Superior temporal gyrus (tissue), 1 donor: ENCODE measurements around the gene CEP97.
"Not testable (repeated sequence)": the region's sequence is repeated elsewhere in the genome, so short reads cannot be mapped to it uniquely, and the experiment has no call there.

ENCODE experiments used
- DNase-seq: peaks from one replicate; pipeline ENCODE4 v3.0.0-alpha.2; 2016; ENCODE audit errors: extremely low spot score

CEP97 gene, protein sequence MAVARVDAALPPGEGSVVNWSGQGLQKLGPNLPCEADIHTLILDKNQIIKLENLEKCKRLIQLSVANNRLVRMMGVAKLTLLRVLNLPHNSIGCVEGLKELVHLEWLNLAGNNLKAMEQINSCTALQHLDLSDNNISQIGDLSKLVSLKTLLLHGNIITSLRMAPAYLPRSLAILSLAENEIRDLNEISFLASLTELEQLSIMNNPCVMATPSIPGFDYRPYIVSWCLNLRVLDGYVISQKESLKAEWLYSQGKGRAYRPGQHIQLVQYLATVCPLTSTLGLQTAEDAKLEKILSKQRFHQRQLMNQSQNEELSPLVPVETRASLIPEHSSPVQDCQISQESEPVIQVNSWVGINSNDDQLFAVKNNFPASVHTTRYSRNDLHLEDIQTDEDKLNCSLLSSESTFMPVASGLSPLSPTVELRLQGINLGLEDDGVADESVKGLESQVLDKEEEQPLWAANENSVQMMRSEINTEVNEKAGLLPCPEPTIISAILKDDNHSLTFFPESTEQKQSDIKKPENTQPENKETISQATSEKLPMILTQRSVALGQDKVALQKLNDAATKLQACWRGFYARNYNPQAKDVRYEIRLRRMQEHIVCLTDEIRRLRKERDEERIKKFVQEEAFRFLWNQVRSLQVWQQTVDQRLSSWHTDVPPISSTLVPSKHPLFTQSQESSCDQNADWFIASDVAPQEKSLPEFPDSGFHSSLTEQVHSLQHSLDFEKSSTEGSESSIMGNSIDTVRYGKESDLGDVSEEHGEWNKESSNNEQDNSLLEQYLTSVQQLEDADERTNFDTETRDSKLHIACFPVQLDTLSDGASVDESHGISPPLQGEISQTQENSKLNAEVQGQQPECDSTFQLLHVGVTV

DNA sequence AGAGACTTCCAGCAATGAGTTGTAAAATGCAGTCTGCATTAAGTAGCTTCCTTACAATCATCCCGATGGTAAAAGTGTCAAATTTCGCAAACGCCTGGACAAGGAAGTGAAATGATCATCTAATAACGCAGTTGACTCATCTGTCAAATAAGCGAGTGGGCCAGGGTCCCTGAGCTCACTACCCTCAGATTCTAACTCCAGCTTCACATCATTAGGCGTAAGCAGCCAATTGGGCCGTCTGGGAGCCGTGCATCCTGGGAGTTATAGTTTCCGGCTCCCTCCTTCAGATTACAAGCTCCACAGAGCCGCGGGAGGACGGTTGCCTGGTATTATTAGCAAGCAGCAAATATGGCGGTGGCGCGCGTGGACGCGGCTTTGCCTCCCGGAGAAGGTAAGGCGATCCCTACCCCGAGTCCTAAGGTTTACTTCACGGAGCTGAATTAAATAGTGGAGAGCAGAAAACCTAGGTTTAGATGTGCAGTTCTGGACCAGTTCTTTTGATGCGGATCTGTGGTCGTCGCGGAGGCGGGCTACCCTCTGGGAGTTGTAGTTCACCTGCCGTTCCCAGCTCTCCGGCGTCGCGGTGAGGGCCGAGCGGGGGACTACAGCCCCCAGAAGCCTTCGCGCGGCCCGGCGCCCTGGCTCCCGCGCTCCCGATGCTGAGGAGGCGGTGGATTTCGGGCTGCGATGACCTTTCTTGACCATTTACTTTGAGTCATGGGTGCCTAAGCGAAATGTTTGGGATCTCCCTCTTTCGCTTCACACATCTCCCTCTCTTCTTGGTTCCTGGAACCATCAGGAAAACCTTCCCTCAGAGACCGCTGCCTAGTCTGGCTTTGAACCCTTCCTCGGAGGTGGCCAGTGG is at the start of gene CEP97:
TSS of gene CEP97 (plus strand) at position 286 of the 865 bp plus-strand sequence. CDS start at position 349, 63 bp downstream.
- DNase-seq, result peak; percentile 98

DNA sequence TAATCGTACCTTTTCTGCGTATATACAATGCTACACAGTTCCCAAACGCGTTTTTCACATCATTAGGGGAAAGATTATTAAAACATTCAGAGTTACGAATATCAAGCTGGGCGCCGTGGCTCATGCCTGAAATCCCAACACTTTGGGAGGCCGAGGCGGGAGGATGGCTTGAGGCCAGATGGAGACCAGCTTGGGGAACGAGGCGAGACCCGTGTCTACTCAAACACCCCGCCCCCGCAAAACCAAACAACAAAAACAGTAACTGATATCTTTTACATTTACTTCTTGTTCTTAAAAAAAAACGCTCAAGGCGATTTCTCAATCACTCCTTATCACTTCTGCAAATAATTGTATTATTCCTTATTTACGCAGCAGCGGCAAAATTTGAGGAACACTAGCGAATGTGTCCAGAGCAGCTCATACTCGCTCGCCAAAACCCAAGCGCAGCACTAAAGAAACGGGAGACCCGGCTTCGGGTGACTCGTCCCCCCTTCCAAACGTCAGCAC is 48.7 kb upstream of the CEP97 start:
- no peak for DNase-seq

DNA sequence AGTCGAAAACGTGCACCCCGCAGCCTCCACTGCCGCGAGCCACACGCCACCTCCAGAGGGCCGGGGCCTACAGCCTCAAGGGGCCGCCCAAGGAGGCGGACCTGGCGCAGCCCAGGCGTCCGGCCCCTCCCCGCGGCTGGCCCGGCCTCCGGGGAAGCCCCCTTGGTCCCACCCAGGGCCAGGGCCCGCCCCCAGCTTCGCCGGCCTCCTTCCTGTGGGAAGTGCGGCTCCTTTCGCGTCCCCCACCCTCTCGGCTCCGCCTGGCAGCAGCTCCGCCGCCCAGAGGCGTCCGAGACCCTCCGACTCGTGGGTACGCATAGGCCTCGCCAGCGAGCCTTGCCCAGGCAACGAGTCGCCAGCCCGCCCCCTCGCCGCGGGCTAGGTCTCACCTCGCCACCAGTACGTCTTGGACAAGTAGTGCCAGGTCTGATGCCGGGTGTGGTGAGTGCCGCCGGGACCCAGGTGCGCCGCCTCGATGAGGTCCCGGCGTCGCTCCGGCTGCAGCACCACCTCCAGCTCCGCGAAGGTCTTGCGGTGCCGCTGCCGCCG is 48.1 kb upstream of the CEP97 start:
- DNase-seq, result peak; percentile 78

DNA sequence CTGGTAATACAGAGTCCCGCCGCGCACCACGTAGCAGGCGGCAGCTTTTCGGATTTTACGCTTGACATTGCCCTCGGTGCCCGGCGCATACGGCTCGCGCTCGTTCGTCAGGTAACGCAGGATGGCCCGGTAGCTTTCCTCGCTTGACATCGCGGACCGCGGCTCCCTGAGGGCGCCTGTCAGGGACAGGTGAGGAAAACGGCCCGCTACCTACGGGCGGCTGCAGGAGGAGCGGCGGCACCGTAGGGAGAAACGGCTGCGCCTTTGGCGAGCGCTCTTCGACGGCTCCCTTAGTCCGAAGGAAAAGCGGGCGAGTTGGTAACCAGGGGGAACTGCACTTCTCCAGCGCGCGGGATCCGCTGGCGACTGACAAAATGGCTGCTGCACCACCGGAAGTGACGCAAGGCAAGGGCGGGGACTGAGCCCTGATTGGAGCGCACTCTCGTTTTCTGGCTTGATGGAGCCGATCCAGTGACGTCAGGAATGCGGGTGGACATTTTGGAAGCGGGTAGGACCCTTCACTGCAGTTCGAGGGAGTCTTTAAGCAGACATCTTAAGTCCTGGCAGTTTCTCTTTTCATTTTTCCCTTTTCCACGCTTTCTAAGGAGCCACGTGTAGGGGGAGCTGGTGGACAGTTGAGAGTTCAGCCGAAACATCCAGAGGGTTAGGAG is 47.5 kb upstream of the CEP97 start, which contains the start of gene ZBTB11:
TSS of gene ZBTB11 (minus strand) at position 368 of the 671 bp plus-strand sequence. CDS start at position 150, 218 bp downstream.
- DNase-seq, result peak; percentile 100

DNA sequence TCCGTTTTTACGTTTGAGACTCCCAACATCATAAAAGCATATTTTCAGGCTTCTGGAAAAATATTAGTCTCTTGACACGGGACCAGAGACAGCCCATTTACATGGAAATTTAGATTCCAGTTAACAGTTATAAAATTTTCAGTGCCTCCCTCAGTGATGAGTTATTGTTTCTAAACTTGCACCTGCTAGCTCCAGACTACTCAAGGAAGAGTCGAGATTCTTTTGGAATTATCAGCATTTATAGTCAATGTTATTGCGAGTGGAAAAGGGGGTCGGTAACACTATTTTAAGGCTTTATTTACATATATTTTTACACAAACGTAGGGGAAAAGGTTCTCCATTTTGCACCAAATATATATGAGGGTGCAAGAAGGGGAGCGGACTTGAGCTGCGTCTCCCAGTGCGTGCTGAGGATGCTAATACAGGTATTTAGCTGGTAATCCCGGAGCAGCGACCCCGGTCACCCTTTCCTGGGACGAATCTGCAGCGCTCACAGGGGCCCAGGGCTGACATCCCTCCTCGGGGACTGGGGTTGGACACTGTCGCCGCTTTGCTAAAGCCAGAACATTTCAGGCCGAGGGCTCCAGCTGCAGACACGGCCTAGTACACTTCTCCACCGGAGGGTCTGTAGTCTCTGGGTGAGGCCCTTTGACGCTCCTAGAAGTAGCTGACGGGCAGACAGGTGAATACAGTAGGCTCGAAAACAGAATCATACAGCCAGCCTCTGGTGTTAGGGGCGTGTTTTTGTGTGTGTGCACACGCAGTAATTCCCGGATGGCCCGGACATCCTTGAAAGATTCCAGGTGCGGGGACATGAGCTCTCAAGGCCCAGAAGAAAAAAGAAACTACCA is 46.8 kb upstream of the CEP97 start:
- no peak for DNase-seq

DNA sequence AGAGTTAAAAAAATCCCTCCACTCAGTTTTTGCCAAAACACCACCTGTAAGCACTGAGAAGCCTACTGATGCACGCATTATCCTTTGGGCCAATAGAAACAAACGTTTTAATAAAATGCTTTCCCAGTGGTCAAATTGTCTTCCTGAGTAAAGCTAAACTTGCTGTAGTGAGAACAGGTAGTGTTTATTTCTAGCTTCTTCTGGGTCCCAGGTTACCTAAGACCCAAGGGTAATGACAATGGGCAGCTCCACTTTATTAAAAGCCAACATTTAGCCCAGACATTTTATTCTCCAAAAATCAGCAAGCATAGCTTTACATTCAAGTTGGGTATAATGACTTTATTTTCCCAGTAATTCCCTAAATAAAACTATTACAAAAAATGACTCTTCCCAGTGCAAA is 45.6 kb upstream of the CEP97 start:
- not testable (repeated sequence) for DNase-seq

DNA sequence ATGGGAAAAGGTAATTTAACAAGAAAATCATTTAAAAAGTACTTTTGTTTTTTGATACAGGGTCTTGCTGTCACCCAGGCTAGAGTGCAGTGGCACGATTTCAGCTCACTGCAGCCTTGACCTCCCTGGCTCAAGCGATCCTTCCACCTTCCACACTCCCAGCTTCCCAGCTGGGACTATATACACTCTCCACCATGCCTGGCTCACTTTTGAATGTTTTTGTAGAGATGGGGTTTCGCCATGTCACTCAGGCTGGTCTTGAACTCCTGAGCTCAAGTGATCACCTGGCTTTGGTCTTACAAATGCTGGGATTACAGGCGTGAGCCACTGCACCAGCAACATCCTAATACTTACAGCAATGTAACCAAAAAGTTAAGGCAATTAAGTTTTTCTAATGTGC is 43.9 kb upstream of the CEP97 start:
- no peak for DNase-seq

DNA sequence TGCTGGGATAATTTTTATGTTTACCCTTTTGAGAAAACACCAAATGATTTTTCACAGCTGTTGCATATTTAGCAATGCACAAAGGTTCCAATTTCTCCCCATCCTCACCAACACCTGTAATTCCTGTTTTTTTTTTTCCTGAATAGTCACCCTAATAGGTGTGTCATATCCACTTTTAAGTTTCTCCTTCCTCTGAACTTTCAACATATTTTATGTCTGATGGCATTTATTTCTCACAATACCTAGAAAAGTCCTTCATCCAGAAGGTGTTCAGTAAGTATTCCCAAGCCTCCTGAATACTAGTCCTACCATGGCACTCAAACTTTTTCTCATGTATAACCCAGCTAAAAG is 39.4 kb upstream of the CEP97 start:
- DNase-seq, result no peak

DNA sequence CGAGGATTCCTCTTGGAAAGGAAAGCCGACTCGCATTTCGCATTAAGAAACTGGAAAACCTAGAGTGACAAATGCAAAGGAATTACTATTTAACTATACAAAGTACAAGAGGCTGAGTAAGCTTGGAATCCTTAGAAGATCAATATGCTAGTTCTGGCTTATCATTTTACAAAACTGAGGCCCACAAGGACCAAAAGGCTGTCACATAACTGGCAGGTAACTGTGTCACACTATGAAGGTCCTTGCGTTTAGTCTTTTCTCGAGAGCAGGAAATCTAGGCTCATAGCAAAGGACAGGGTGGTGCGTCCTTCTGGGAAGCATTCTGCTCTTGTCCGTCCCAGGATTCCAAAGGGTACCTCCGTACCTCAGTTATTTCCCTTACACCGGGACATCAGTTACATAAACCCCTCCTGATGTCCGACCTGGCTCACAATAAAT is 38.5 kb upstream of the CEP97 start:
- no peak for DNase-seq

DNA sequence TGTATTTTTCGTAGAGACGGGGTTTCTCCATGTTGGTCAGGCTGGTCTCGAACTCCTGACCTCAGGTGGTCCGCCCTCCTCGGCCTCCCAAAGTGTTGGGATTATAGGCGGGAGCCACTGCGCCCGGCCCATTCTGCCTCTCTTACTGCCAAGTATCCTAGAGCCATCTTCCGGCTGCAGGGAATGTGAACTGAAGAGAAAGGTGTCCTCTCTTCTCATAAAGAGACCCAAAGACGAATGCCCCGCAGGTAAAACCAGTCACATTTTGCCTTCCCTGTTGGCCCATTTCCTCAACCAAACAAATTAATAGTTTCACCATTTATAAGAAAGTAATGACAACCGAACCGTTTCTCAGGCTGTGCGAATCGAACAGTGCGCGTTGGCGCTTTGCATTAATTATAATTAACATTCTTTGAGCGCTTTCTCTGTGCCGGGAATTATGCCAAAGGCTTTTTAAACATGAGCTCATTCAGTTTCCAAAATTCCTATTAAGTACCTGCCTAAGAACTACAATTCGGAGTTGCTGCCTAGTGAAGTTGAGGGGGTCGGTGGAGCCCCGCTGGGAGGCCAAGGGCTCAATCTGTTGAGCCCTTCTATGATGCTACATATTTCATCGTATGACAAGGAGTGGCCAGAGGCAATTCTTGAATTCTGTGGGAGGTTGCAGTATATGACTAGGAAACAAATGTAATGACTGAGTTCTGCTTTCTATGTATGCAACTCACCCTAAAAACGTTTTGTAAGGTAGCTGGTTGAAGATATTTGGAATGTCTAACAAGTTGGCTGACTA is 37.1 kb upstream of the CEP97 start:
- peak; percentile 41 for DNase-seq

DNA sequence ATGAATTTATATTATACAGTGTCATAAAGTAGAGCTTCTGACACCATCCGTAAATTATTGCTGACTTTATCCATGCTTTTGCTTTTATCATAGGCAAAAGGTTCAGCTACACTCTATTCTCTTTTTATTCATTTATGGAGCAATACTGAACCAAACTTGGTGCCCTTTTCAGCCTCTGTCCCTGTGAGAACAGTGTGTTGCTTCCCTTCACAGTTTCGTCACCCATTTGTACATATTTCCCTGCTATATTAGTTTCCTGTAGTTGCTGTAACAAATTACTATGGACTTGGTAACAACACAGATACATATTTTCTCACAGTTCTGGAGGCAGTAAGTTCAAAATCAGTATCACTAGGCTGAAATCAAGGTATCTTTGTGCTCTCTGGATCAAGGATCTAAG is 35.1 kb upstream of the CEP97 start:
- DNase-seq, result no peak

DNA sequence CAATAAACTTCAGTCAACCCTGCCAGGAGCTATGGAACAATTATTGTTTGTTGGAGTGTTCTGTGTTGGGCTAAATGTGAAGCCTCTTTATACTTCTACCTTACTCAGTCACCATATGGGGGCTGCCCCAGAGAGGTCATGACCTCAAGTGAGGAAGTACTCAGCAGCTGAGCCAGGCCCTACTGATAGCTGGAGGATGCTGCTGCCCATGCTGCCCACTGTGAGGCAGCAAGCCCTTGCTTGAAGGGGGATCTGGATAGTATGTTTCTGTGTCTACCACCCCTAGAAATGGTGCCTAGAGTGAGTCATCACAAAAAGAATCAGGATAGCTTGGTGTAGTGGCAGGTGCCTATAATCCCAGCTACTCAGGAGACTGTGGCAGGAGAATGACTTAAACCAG is 33.4 kb upstream of the CEP97 start:
- no peak for DNase-seq

DNA sequence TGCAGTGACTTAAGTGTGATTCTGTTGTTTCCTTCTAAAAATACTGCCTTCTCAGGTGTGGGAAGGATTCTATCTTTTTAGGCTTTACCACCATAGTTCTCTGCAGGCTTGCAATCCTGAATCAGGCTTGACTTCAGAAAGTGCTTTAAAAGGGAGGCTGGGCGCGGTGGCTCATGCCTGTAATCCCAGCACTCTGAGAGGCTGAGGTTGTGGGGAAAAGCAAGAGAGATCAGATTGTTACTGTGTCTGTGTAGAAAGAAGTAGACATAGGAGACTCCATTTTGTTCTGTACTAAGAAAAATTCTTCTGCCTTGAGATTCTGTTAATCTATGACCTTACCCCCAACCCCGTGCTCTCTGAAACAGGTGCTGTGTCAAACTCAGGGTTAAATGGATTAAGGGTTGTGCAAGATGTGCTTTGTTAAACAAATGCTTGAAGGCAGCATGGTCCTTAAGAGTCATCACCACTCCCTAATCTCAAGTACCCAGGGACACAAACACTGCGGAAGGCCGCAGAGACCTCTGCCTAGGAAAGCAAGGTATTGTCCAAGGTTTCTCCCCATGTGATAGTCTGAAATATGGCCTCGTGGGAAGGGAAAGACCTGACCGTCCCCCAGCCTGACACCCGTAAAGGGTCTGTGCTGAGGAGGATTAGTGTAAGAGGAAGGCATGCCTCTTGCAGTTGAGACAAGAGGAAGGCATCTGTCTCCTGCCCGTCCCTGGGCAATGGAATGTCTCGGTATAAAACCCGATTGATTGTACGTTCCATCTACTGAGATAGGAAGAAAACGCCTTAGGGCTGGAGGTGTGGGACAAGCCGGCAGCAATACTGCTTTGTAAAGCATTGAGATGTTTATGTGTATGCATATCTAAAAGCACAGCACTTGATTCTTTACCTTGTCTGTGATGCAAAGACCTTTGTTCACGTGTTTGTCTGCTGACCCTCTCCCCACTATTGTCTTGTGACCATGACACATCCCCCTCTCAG is 32.4 kb upstream of the CEP97 start:
- not testable (repeated sequence) for DNase-seq

DNA sequence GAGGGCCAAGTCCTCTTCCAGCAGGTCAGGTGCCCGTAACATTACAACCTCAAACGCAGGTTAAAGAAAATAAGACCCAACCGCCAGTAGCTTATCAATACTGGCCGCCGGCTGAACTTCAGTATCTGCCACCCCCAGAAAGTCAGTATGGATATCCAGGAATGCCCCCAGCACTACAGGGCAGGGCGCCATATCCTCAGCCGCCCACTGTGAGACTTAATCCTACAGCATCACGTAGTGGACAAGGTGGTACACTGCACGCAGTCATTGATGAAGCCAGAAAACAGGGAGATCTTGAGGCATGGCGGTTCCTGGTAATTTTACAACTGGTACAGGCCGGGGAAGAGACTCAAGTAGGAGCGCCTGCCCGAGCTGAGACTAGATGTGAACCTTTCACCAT is 30.9 kb upstream of the CEP97 start:
- not testable (repeated sequence) for DNase-seq

DNA sequence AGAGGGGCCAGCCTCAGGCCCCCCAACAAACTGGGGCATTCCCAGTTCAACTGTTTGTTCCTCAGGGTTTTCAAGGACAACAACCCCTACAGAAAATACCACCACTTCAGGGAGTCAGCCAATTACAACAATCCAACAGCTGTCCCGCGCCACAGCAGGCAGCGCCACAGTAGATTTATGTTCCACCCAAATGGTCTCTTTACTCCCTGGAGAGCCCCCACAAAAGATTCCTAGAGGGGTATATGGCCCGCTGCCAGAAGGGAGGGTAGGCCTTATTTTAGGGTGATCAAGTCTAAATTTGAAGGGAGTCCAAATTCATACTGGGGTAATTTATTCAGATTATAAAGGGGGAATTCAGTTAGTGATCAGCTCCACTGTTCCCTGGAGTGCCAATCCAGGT is 29.6 kb upstream of the CEP97 start:
- DNase-seq, result not testable (repeated sequence)

DNA sequence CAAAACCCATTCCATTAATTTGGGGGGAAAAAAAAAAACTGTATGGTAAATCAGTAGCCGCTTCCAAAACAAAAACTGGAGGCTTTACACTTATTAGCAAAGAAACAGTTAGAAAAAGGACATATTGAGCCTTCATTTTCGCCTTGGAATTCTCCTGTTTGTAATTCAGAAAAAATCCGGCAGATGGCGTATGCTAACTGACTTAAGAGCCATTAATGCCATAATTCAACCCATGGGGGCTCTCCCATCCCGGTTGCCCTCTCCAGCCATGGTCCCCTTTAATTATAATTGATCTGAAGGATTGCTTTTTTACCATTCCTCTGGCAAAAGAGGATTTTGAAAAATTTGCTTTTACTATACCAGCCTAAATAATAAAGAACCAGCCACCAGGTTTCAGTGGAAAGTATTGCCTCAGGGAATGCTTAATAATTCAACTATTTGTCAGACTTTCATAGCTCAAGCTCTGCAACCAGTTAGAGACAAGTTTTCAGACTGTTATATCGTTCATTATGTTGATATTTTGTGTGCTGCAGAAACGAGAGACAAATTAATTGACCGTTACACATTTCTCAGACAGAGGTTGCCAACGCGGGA is 28.5 kb upstream of the CEP97 start:
- peak; percentile 96 for DNase-seq
